Neural progenitor cell (in vitro differentiated cells): ENCODE measurements around the gene KLC1.

Source experiments
- EZH2 ChIP-seq: fragments of 200-600 bp; sonication (generic); IDR thresholded peaks from 2 replicates; pipeline ENCODE4 v1.6.1; 2017; ENCODE audit warnings: antibody characterized with exemption, mild to moderate bottlenecking, moderate library complexity
- EZH2phosphoT487 ChIP-seq: fragments of 200-600 bp; sonication (generic); IDR thresholded peaks from 2 replicates; pipeline ENCODE4 v1.6.1; 2017; ENCODE audit warnings: antibody characterized with exemption
- TF ChIP-seq, protein P1 (sequence below): fragments of 200-600 bp; sonication (generic); IDR thresholded peaks from 2 replicates; pipeline ENCODE4 v1.5.1; 2017; ENCODE audit warnings: antibody characterized with exemption, mild to moderate bottlenecking

DNA sequence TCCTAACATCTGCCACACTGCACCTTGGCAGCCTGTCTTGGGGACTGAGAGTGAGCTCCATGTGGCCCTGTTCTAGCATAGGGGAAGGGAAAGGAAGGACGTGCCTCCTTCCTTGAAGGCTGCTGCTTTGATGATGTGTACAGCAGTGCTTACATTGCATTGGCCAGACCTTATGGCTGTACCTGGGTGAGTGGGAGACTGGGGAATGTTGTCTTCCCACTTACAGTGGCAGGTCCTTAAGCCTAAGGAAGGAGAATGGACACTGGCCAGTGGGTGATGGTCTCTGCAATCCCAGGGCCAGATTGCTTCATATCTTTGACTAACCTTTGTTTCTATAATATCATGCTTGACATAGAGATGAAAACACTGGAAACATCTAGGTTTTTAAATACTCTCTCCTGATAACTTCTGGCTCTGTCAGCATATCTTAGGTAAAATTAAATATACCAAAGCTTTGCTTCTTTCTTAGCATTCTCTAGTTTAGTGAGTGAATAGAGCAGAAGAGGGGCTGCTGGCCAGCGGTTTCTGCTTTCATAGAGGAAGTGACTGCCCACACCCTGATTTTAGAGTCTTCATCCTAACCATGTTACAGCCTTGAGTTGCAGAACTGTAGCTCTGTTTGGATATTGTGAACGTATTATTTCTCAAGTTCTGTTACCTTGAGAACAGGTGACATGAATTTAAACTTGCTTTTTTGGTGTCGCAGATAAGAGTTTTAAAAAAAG lies 27.2 kb downstream of the KLC1 start:
- no peak for TF ChIP-seq EZH2
- TF ChIP-seq, protein P1, sequence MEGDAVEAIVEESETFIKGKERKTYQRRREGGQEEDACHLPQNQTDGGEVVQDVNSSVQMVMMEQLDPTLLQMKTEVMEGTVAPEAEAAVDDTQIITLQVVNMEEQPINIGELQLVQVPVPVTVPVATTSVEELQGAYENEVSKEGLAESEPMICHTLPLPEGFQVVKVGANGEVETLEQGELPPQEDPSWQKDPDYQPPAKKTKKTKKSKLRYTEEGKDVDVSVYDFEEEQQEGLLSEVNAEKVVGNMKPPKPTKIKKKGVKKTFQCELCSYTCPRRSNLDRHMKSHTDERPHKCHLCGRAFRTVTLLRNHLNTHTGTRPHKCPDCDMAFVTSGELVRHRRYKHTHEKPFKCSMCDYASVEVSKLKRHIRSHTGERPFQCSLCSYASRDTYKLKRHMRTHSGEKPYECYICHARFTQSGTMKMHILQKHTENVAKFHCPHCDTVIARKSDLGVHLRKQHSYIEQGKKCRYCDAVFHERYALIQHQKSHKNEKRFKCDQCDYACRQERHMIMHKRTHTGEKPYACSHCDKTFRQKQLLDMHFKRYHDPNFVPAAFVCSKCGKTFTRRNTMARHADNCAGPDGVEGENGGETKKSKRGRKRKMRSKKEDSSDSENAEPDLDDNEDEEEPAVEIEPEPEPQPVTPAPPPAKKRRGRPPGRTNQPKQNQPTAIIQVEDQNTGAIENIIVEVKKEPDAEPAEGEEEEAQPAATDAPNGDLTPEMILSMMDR = no peak
- no peak for TF ChIP-seq EZH2phosphoT487
